NCI-H2196 treated with DMSO at 0.1 percent for 48 hours (cell line): ENCODE results near the gene MS4A6A.
"Not testable (repeated sequence)": the region's sequence is repeated elsewhere in the genome, so short reads cannot be mapped to it uniquely, and the experiment has no call there.

Experiments used
- DNase-seq: peaks from one replicate; lab custom pipeline; 2025; ENCODE audit not compliant: unreplicated experiment; lab: John Stamatoyannopoulos, UW

MS4A6A gene

DNA sequence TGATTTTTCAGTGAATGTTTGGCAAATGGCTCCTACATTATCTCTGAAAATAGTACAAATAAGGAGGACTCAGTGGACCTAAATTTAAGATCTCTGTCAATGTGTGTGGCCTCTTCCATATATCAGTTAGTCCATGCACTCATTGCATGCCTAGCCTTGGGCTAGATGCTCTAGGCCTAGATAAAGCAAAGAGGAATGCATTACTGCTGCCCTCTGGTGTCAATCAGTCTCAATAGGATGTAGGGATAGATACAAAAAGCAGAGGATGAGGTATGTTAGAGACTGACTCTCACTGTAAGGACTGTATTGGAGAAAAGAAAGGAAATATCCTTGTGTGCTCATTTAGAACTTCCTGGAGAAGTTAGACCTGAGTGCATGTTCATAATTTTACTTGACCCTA, 52.4 kb downstream of the MS4A6A start:
- no peak for DNase-seq

DNA sequence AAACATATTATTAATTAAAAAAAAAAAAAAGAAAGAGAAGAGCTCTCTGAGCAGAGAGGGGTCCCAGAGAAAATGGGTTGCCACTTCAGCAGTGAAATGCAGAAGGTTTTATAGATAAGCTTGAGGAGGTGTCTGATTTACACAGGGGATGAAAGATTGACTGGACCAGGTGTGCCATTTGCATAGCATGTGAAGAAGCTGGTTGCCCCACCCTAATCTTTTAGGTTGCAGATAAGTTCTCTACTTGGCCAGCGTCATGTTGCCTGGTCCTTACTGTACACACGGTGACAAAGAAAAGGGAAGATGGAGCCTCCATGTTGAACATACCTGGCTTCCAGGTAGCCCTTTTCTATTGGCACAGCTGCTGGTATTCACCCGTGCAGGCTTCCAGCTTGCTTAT, 53.0 kb downstream of the MS4A6A start:
- DNase-seq: no peak

DNA sequence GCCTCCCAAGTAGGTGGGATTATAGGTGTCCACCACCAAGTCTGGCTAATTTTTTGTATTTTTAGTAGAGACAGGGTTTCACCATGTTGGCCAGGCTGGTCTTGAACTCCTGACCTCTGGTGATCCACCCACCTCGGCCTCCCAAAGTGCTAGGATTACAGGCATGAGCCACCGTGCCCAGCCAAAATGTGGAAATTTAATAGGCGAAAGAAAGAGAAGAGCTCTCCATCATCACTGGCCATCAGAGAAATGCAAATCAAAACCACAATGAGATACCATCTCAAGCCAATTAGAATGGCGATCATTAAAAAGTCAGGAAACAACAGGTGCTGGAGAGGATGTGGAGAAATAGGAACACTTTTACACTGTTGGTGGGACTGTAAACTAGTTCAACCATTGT, 54.0 kb downstream of the MS4A6A start:
- DNase-seq: not testable (repeated sequence)

DNA sequence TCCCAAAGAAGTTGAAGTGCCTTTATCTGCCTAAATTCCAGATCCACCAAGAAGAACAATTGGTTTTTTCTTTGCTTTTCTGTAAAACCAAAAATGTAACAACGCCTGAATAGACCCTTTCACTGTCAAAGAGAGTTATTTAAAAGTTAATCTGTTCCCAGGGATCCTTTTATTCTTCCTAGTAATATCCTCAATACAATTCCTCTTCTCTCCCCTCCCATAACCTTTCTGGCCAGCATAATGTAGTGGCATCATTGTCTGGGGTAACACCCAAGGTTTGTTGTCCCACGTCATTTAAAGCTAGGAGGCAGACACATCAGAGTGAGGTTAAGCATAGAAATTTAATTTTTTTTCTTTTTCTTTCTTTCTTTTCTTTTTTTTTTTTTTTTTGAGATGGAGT, 54.5 kb downstream of the MS4A6A start:
- no peak for DNase-seq

DNA sequence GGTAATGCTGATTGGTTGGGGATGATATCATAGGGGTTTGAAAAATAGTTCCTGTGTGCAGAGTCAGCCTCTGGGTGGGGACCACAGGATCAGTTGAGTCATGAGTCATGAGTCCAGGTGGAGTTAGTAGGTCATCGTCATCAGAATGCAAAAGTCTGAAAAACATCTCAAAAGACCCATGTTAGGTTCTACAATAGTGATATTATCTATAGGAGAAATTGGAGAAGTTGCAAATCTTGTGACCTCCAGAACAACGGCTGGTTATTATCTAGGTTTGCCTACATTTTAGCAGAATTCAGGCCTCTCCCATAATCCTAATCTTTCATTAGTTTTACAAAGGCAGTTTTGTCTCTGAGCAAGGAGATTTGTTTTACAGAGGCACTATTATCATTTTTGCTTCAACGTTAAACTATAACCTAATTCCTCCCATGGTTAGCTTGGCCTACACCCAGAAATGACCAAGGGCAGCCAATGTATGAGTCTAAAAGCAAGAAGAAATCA, 55.5 kb downstream of the MS4A6A start:
- DNase-seq: no peak

DNA sequence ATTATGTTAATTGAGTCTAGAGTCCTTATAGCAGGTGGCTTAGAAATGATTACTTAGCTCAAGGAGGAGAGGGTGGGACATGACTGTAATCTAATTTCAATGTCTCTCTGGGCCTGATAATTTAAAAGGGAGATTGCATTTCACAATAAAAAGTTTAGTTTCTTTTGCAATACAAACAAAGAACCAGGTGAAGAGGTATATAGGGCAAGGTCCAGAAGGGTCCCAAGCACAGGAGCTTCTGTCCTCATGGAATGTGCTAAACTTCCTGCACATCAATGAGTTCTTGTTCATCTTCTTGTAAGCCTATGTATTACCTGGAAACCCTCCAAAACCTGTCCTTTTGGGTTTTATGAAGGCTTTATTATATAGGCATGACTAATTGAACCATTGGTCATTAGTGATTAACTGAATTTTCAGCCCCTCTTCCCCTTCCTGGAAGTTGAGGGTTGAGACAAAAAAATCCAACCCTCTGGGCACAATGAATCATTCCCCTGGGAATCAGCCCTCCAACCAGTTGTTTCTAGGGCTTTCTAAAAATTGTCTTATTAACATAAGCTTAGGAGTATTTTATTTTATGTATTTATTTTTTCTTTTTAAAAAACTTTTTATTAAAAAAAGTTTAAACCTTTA, 56.8 kb downstream of the MS4A6A start:
- DNase-seq: no peak

DNA sequence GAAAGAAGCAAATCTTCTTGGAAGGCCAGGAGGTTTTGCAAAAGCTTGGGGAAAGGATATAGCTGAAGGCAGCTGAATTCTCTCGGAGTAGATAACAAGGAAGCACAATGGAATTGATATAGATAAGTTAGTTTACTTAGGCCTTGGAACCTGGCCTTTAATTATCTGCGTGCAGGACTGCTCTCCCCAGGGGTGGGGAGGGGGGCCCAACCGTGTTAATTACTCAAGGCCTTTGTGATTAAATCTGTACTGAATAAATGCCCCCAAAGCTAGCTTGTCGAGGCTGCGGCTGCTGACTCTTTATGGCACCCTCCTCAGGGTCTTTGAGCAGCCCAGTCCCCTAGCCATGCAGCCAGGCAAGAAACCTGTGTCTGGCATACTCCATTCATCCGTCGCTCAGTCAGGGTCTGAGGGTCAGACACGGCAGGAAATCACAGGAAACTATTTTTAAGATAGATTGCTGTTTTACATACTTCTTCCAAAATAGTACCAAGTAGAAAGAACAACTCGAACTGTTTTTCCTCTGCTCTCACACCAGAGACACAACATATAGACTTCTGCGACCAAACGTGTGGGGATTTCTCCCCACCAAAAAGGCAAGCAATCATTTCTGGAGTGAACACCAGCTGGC, 58.0 kb downstream of the MS4A6A start:
- DNase-seq: no peak
